ENCODE measurements around the gene FBXL13.

Gene FBXL13

GRCh38 chr7:102874966-102875365 is 199.6 kb downstream of the FBXL13 start:
- TF ChIP-seq ZNF274 (IDR thresholded peaks at IDR 0.05; ENCODE audit: low read depth, low read length): no peak

GRCh38 chr7:102874166-102874829 is 200.3 kb downstream of the FBXL13 start:
- H3K4me3 ChIP-seq (ENCODE audit: low read length): no peak overlapping the region
- no peak for TF ChIP-seq ZNF274 (IDR thresholded peaks at IDR 0.05; ENCODE audit: low read depth, low read length)

More at GRCh38 chr7:102874966-102875365, 199.6 kb downstream of the FBXL13 start:
- H3K4me3 ChIP-seq (ENCODE audit: low read length): no peak overlapping the region

GRCh38 chr7:102873470-102874165 is 201.0 kb downstream of the FBXL13 start:
- no peak overlapping the region for H3K4me3 ChIP-seq (ENCODE audit: low read length)
- no peak for TF ChIP-seq ZNF274 (IDR thresholded peaks at IDR 0.05; ENCODE audit: low read depth, low read length)

GRCh38 chr7:102872460-102872859 is 202.1 kb downstream of the FBXL13 start:
- TF ChIP-seq ZNF274 (IDR thresholded peaks at IDR 0.05; ENCODE audit: low read depth, low read length): no peak
- no peak overlapping the region for H3K4me3 ChIP-seq (ENCODE audit: low read length)

- no peak for TF ChIP-seq ZNF274 (IDR thresholded peaks at IDR 0.05; ENCODE audit: low read depth, low read length)
- H3K4me3 ChIP-seq (ENCODE audit: low read length): no peak overlapping the region
These were observed 205.4 kb downstream of the FBXL13 start for GRCh38 chr7:102869195-102869594.

GRCh38 chr7:102866535-102867215 is 207.9 kb downstream of the FBXL13 start:
- no peak overlapping the region for H3K4me3 ChIP-seq (ENCODE audit: low read length)
- no peak for TF ChIP-seq ZNF274 (IDR thresholded peaks at IDR 0.05; ENCODE audit: low read depth, low read length)

GRCh38 chr7:102864958-102865357 is 209.6 kb downstream of the FBXL13 start:
- no peak for TF ChIP-seq ZNF274 (IDR thresholded peaks at IDR 0.05; ENCODE audit: low read depth, low read length)
- no peak overlapping the region for H3K4me3 ChIP-seq (ENCODE audit: low read length)

GRCh38 chr7:102860351-102860811 is 214.2 kb downstream of the FBXL13 start:
- no peak for TF ChIP-seq ZNF274 (IDR thresholded peaks at IDR 0.05; ENCODE audit: low read depth, low read length)
- H3K4me3 ChIP-seq (ENCODE audit: low read length): no peak overlapping the region

- no peak overlapping the region for H3K4me3 ChIP-seq (ENCODE audit: low read length)
- no peak for TF ChIP-seq ZNF274 (IDR thresholded peaks at IDR 0.05; ENCODE audit: low read depth, low read length)
These were observed 214.8 kb downstream of the FBXL13 start for GRCh38 chr7:102859799-102860125.

GRCh38 chr7:102859084-102859798 is 215.4 kb downstream of the FBXL13 start:
- no peak overlapping the region for H3K4me3 ChIP-seq (ENCODE audit: low read length)
- no peak for TF ChIP-seq ZNF274 (IDR thresholded peaks at IDR 0.05; ENCODE audit: low read depth, low read length)

- H3K4me3 ChIP-seq (ENCODE audit: low read length): no peak overlapping the region
- TF ChIP-seq ZNF274 (IDR thresholded peaks at IDR 0.05; ENCODE audit: low read depth, low read length): no peak
These were observed 218.6 kb downstream of the FBXL13 start for GRCh38 chr7:102856036-102856435.

- no peak overlapping the region for H3K4me3 ChIP-seq (ENCODE audit: low read length)
- no peak for TF ChIP-seq ZNF274 (IDR thresholded peaks at IDR 0.05; ENCODE audit: low read depth, low read length)
These were observed 225.1 kb downstream of the FBXL13 start for GRCh38 chr7:102849538-102849937.

GRCh38 chr7:102849079-102849478 is 225.5 kb downstream of the FBXL13 start:
- no peak for TF ChIP-seq ZNF274 (IDR thresholded peaks at IDR 0.05; ENCODE audit: low read depth, low read length)
- H3K4me3 ChIP-seq (ENCODE audit: low read length): no peak overlapping the region

- H3K4me3 ChIP-seq (ENCODE audit: low read length): no peak overlapping the region
- no peak for TF ChIP-seq ZNF274 (IDR thresholded peaks at IDR 0.05; ENCODE audit: low read depth, low read length)
These were observed 229.2 kb downstream of the FBXL13 start for GRCh38 chr7:102845346-102845745.

Measured in GM08714 (cell line).